Measurements from ENCODE around the gene SOX6. TPM values are rescaled to one million over a fixed set of nuclear protein-coding genes. Genes with fewer than 3 reads are reported as not detected.

The SOX6 gene
- polyA plus RNA-seq, 1 donor (not counting 4 experiments of a cell fraction or from before 2014, with no cell fraction given): 6.0 TPM

- Histone ChIP-seq H3K4me1 (ENCODE audit: control insufficient read depth, extremely low read depth, insufficient read depth, low read length) (no peaks in the 10 kb centered on the region), H2AFZ (ENCODE audit: control insufficient read depth, low read length) (no peak overlapping the region), H3K27ac (ENCODE audit: control insufficient read depth, insufficient read depth, low read length) (no peak overlapping the region), H3K79me2 (ENCODE audit: control insufficient read depth, insufficient read depth, low read length) (no peaks in the 10 kb centered on the region), H4K20me1 (ENCODE audit: control insufficient read depth, extremely low read depth, insufficient read depth, low read length) (no peaks in the 10 kb centered on the region), H3K9me3 (ENCODE audit: control insufficient read depth, low read depth, low read length) (no peaks in the 10 kb centered on the region), H3K27me3 (ENCODE audit: control insufficient read depth, extremely low read depth, insufficient read depth, low read length) (no peaks in the 10 kb centered on the region), H3K4me2 (ENCODE audit: control insufficient read depth, extremely low read depth, insufficient read depth, low read depth, low read length) (no peak overlapping the region), H3K9me1 (ENCODE audit: control insufficient read depth, extremely low read depth, insufficient read depth, low read length) (no peaks in the 10 kb centered on the region), H3K36me3 (ENCODE audit: control insufficient read depth in 2 of 2, extremely low read depth in 1 of 2, insufficient read depth in 2 of 2, low read length in 2 of 2) (no peaks in the 10 kb centered on the region), H3K9ac (ENCODE audit: control insufficient read depth, extremely low read depth, insufficient read depth, low read length) (no peak overlapping the region), H3K4me3 (ENCODE audit: control insufficient read depth in 2 of 3, extremely low read depth in 1 of 3, insufficient read depth in 2 of 3, low read depth in 1 of 3, low read length in 3 of 3) (no peak overlapping the region)
- DNase-seq (ENCODE audit: low read depth, low spot score): no peak
- FAIRE-seq: no peak
- no peak for TF ChIP-seq CTCF (optimal IDR thresholded peaks at IDR 0.05 in 1 of 3, IDR thresholded peaks at IDR 0.05 in 1 of 3, conservative IDR thresholded peaks at IDR 0.05 in 1 of 3; ENCODE audit: extremely low read depth in 1 of 3, insufficient read depth in 2 of 3, low read length in 3 of 3)
- dilution Hi-C loops (cut with MboI; ENCODE audit: extremely low pct_ligation_motif_present, low sequenced_read_pairs): no loop called here
These were observed 139.5 kb downstream of the SOX6 start for GRCh38 chr11:16216831-16217230.

DNA sequence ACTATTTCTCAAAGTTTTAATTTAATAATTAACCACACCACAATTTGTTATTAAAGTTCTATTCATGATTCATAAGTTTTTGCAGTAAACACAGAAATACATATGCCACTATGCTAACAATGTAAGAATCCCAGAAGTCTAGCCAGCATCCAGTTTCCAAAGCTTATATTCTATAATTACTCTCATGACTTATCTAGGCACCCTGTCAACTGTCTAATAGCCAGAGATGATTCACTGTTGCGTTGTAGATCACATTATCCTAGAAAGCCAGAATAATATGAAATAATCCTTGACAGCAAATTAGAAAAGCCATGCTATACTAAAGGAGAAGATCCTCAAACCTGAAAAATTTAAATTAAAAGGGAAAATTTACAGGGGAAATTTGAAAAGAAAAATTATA lies 141.0 kb downstream of the SOX6 start:
- no peak overlapping the region for H2AFZ ChIP-seq (ENCODE audit: control insufficient read depth, low read length)
- H4K20me1 ChIP-seq (ENCODE audit: control insufficient read depth, extremely low read depth, insufficient read depth, low read length): no peaks in the 10 kb centered on the region
- FAIRE-seq: no peak
- H3K4me1 ChIP-seq (ENCODE audit: control insufficient read depth, extremely low read depth, insufficient read depth, low read length): no peaks in the 10 kb centered on the region
- H3K79me2 ChIP-seq (ENCODE audit: control insufficient read depth, insufficient read depth, low read length): no peaks in the 10 kb centered on the region
- H3K4me2 ChIP-seq (ENCODE audit: control insufficient read depth, extremely low read depth, insufficient read depth, low read depth, low read length): no peak overlapping the region
- no peak overlapping the region for H3K27ac ChIP-seq (ENCODE audit: control insufficient read depth, insufficient read depth, low read length)
- DNase-seq (ENCODE audit: low read depth, low spot score): no peak
- no peak overlapping the region for H3K9ac ChIP-seq (ENCODE audit: control insufficient read depth, extremely low read depth, insufficient read depth, low read length)
- dilution Hi-C loops (cut with MboI; ENCODE audit: extremely low pct_ligation_motif_present, low sequenced_read_pairs): no loop called here
- H3K9me3 ChIP-seq (ENCODE audit: control insufficient read depth, low read depth, low read length): no peaks in the 10 kb centered on the region
- H3K36me3 ChIP-seq (ENCODE audit: control insufficient read depth in 2 of 2, extremely low read depth in 1 of 2, insufficient read depth in 2 of 2, low read length in 2 of 2): no peaks in the 10 kb centered on the region
- no peaks in the 10 kb centered on the region for H3K9me1 ChIP-seq (ENCODE audit: control insufficient read depth, extremely low read depth, insufficient read depth, low read length)
- H3K27me3 ChIP-seq (ENCODE audit: control insufficient read depth, extremely low read depth, insufficient read depth, low read length): no peaks in the 10 kb centered on the region
- TF ChIP-seq CTCF (optimal IDR thresholded peaks at IDR 0.05 in 1 of 3, IDR thresholded peaks at IDR 0.05 in 1 of 3, conservative IDR thresholded peaks at IDR 0.05 in 1 of 3; ENCODE audit: extremely low read depth in 1 of 3, insufficient read depth in 2 of 3, low read length in 3 of 3): no peak
- no peak for TF ChIP-seq EZH2 (IDR thresholded peaks at IDR 0.05; ENCODE audit: low read length)
- H3K4me3 ChIP-seq (ENCODE audit: control insufficient read depth in 2 of 3, extremely low read depth in 1 of 3, insufficient read depth in 2 of 3, low read depth in 1 of 3, low read length in 3 of 3): no peak overlapping the region

Data from keratinocyte (primary cell).